BLaER1 (cell line): ENCODE measurements around the gene H6PD.

Experiments used
- H3K27ac ChIP-seq: shearing (Covaris generic); formaldehyde crosslinking; 2 replicates; pipeline ENCODE4 v1.8.1; 2022
- H3K27me3 ChIP-seq: shearing (Covaris generic); formaldehyde crosslinking; 2 replicates; pipeline ENCODE4 v1.8.1; 2022
- H3K36me3 ChIP-seq: shearing (Covaris generic); formaldehyde crosslinking; 2 replicates; pipeline ENCODE4 v1.8.1; 2022
- H3K4me1 ChIP-seq: shearing (Covaris generic); formaldehyde crosslinking; 2 replicates; pipeline ENCODE4 v1.8.1; 2022
- H3K4me2 ChIP-seq: shearing (Covaris generic); formaldehyde crosslinking; 2 replicates; pipeline ENCODE4 v1.8.1; 2022
- H3K4me3 ChIP-seq: shearing (Covaris generic); formaldehyde crosslinking; 2 replicates; pipeline ENCODE4 v1.8.1; 2022
- H3K9ac ChIP-seq: shearing (Covaris generic); formaldehyde crosslinking; 2 replicates; pipeline ENCODE4 v1.8.1; 2022
- H3K9me3 ChIP-seq: shearing (Covaris generic); formaldehyde crosslinking; 2 replicates; pipeline ENCODE4 v1.8.1; 2022
- H4K20me1 ChIP-seq: shearing (Covaris generic); formaldehyde crosslinking; 2 replicates; pipeline ENCODE4 v1.8.1; 2022
- Cebpa-rat ChIP-seq: shearing (Covaris generic); IDR thresholded peaks from 2 replicates; pipeline ENCODE4 v1.8.1; 2022

H6PD gene

GRCh38 chr1:9207086-9207485, 27.5 kb upstream of the H6PD start:
- TF ChIP-seq Cebpa-rat = no peak
- H3K4me1 ChIP-seq = peaks cover 14% of the 10 kb centered on the region
- peaks cover 10% of the 10 kb centered on the region for H4K20me1 ChIP-seq
- peaks cover 31% of the 10 kb centered on the region for H3K27me3 ChIP-seq
- H3K9ac ChIP-seq = no peak overlapping the region
- no peak overlapping the region for H3K4me3 ChIP-seq
- no peak overlapping the region for H3K4me2 ChIP-seq
- H3K27ac ChIP-seq = no peak overlapping the region
- H3K9me3 ChIP-seq = no peaks in the 10 kb centered on the region
- no peaks in the 10 kb centered on the region for H3K36me3 ChIP-seq

- Histone ChIP-seq H4K20me1 (peaks cover 4% of the 10 kb centered on the region; the same call in 1 of the 2 replicates), H3K9ac (no peak overlapping the region), H3K4me2 (no peak overlapping the region), H3K4me1 (peaks cover 14% of the 10 kb centered on the region), H3K27ac (no peak overlapping the region), H3K27me3 (peaks cover 24% of the 10 kb centered on the region), H3K36me3 (no peaks in the 10 kb centered on the region), H3K9me3 (no peaks in the 10 kb centered on the region), H3K4me3 (no peak overlapping the region)
- TF ChIP-seq Cebpa-rat = no peak
These were observed 26.9 kb upstream of the H6PD start for GRCh38 chr1:9207715-9208114.

GRCh38 chr1:9211291-9211811, 23.2 kb upstream of the H6PD start:
- Histone ChIP-seq H3K9ac (no peak overlapping the region), H4K20me1 (no peaks in the 10 kb centered on the region), H3K4me1 (peaks cover 14% of the 10 kb centered on the region), H3K27me3 (no peaks in the 10 kb centered on the region), H3K36me3 (no peaks in the 10 kb centered on the region), H3K4me2 (peak overlapping the region; percentile 50), H3K4me3 (no peak overlapping the region), H3K27ac (peak overlapping the region; percentile 1; the same call in 1 of the 2 replicates), H3K9me3 (no peaks in the 10 kb centered on the region)
- no peak for TF ChIP-seq Cebpa-rat

GRCh38 chr1:9212735-9213134, 21.8 kb upstream of the H6PD start:
- Histone ChIP-seq H3K36me3 (no peaks in the 10 kb centered on the region), H3K27me3 (no peaks in the 10 kb centered on the region), H4K20me1 (no peaks in the 10 kb centered on the region), H3K9me3 (no peaks in the 10 kb centered on the region), H3K9ac (no peak overlapping the region), H3K4me3 (no peak overlapping the region), H3K4me2 (no peak overlapping the region), H3K4me1 (peaks cover 14% of the 10 kb centered on the region), H3K27ac (no peak overlapping the region)
- TF ChIP-seq Cebpa-rat = no peak

GRCh38 chr1:9213956-9214355, 20.6 kb upstream of the H6PD start:
- Histone ChIP-seq H3K36me3 (no peaks in the 10 kb centered on the region), H3K4me1 (peaks cover 14% of the 10 kb centered on the region), H3K9me3 (no peaks in the 10 kb centered on the region), H3K9ac (no peak overlapping the region), H3K4me3 (no peak overlapping the region), H3K27me3 (no peaks in the 10 kb centered on the region), H4K20me1 (no peaks in the 10 kb centered on the region), H3K27ac (no peak overlapping the region), H3K4me2 (no peak overlapping the region)
- TF ChIP-seq Cebpa-rat = no peak

- H3K9ac ChIP-seq = no peak overlapping the region
- H4K20me1 ChIP-seq = no peaks in the 10 kb centered on the region
- no peaks in the 10 kb centered on the region for H3K27me3 ChIP-seq
- H3K27ac ChIP-seq = no peak overlapping the region
- H3K36me3 ChIP-seq = no peaks in the 10 kb centered on the region
- no peak overlapping the region for H3K4me3 ChIP-seq
- no peak for TF ChIP-seq Cebpa-rat
- no peaks in the 10 kb centered on the region for H3K4me1 ChIP-seq
- no peak overlapping the region for H3K4me2 ChIP-seq
- peaks cover 2% of the 10 kb centered on the region; the same call in 1 of the 2 replicates for H3K9me3 ChIP-seq
These were observed 15.7 kb upstream of the H6PD start for GRCh38 chr1:9218917-9219316.

GRCh38 chr1:9222846-9223625, 11.5 kb upstream of the H6PD start:
- no peaks in the 10 kb centered on the region for H3K36me3 ChIP-seq
- H3K9me3 ChIP-seq = peaks cover 4% of the 10 kb centered on the region; the same call in 1 of the 2 replicates
- no peak overlapping the region for H3K9ac ChIP-seq
- H3K4me2 ChIP-seq = no peak overlapping the region
- no peak overlapping the region for H3K27ac ChIP-seq
- H3K4me3 ChIP-seq = no peak overlapping the region
- H3K27me3 ChIP-seq = no peaks in the 10 kb centered on the region
- peaks cover 15% of the 10 kb centered on the region for H3K4me1 ChIP-seq
- no peaks in the 10 kb centered on the region for H4K20me1 ChIP-seq
- TF ChIP-seq Cebpa-rat = no peak

- no peaks in the 10 kb centered on the region for H4K20me1 ChIP-seq
- peak overlapping the region; percentile 1; the same call in 1 of the 2 replicates for H3K27ac ChIP-seq
- H3K9me3 ChIP-seq = peaks cover 4% of the 10 kb centered on the region; the same call in 1 of the 2 replicates
- H3K36me3 ChIP-seq = no peaks in the 10 kb centered on the region
- peak overlapping the region; percentile 78 for H3K4me2 ChIP-seq
- no peaks in the 10 kb centered on the region for H3K27me3 ChIP-seq
- peaks cover 15% of the 10 kb centered on the region for H3K4me1 ChIP-seq
- no peak overlapping the region for H3K9ac ChIP-seq
- no peak overlapping the region for H3K4me3 ChIP-seq
- TF ChIP-seq Cebpa-rat = no peak
These were observed 9.7 kb upstream of the H6PD start for GRCh38 chr1:9224664-9225410.

- no peak for TF ChIP-seq Cebpa-rat
- Histone ChIP-seq H3K27me3 (no peaks in the 10 kb centered on the region), H3K4me1 (peaks cover 16% of the 10 kb centered on the region), H3K4me2 (peak overlapping the region; percentile 78), H3K36me3 (no peaks in the 10 kb centered on the region), H3K27ac (peak overlapping the region; percentile 1; the same call in 1 of the 2 replicates), H3K4me3 (no peak overlapping the region), H4K20me1 (no peaks in the 10 kb centered on the region), H3K9ac (peak overlapping the region; percentile 31), H3K9me3 (peaks cover 5% of the 10 kb centered on the region)
These were observed 9.2 kb upstream of the H6PD start for GRCh38 chr1:9225411-9225785.

- TF ChIP-seq Cebpa-rat = no peak
- Histone ChIP-seq H4K20me1 (no peaks in the 10 kb centered on the region), H3K27me3 (no peaks in the 10 kb centered on the region), H3K4me2 (no peak overlapping the region), H3K9me3 (peaks cover 7% of the 10 kb centered on the region), H3K4me3 (no peak overlapping the region), H3K27ac (no peak overlapping the region), H3K9ac (no peak overlapping the region), H3K4me1 (peaks cover 35% of the 10 kb centered on the region), H3K36me3 (no peaks in the 10 kb centered on the region)
These were observed 6.0 kb upstream of the H6PD start for GRCh38 chr1:9228609-9229008.
